ENCODE measurements around the gene FBXL16.
A peak's percentile ranks its signal among the peaks of the same experiment; 100 is the strongest.

The FBXL16 gene

DNA sequence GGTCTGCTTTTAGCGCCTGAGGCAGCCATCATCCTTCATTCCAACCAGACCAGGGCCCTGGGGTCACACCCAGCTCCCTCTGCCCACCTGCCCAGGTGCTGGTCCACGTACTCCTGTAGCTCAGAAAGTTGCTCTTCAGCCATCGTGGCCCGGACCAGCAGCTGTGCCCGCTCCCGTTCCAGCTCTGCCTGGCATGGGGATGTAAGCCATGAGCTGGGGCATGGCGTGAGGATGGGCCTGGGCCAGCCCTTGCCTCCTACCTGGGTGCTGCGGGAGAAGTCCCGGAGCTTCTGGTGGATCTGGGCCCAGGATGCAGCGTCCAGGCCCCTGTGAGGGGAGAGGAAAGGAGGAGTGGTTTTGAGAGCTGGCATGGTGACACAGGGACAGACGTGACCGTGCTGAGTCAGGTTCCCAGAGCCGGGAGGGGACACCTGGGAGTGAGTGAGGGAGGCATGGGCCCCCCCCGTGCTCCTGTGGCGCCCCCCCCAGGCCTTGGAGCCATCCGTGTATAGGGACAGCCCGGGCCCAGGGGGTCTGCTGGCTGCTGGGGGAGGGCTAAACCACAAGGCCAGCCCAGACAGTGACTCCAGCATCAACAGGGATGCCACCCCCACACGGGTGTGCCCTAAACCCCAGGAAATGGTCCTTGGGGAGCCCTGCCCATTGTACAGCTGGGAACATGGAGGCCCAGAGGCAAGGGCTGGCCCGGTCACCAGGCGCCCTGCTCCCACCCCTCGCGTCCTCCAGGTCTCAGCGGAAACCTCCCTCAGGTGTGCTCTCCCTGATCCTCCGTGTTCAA is 17.4 kb upstream of the FBXL16 start:
- DNase-seq, result no peak

DNA sequence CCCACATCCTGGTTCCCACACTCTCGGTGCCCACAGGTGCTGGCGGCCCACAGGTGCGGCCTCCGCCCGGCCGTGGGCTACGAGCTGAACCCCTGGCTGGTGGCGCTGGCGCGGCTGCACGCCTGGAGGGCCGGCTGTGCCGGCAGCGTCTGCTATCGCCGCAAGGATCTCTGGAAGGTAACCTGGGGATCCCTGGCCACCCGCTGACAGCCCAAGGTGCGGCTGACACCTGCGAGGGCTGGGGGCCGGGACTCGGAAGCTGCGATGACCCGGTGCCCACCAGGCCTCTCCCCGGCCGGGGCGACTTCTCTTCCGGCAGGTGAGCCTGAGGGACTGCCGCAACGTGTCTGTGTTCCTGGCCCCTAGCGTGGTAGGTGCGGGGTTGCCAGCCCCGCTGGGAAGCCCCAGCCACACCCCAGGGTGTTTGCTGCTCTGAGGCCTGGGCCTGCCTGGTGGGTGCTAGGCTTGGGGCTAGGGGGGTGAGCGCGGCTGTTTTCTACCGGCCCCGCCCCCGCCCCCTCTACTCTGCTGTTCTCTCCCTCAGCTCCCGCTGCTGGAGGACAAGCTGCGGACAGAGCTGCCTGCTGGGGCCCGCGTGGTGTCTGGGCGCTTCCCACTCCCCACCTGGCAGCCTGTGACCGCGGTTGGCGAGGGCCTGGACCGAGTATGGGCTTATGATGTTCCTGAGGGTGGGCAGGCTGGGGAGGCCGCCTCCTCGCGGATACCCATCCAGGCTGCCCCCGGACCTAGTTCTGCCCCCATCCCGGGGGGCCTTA is 16.4 kb upstream of the FBXL16 start:
- DNase-seq, result no peak

DNA sequence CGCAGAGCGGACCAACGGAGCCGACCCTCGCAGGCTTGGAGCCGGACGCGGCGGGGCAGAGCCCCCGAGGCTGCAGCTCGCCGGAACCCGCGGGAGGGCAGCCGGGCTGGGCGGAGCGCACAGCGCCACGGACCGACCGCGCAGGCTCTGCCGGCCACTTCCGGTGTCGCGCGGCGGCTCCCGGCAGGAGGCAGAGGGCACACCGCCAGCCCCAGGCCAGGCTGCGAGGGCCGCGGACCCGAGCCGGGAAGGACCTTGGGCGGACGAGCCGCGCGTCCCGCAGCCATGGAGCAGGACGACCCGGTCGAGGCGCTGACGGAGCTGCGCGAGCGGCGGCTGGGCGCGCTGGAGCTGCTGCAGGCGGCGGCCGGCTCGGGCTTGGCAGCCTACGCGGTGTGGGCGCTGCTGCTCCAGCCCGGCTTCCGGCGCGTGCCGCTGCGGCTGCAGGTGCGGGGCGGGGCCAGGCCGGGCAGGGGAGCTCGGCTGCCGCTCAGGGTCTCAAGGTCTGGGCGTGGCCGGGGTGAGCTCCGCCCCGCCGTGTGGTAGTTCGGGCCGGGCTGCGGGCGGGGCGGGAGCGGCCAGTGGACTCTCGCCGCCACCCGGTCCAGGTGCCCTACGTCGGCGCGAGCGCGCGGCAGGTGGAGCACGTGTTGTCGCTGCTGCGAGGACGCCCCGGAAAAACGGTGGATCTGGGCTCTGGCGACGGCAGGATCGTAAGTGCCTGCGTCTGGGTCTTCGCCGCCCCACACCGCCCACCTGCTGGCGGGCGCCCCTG is 15.6 kb upstream of the FBXL16 start, which contains the start of gene ANTKMT:
ANTKMT (plus strand) TSS at position 157 of the 775 bp plus-strand sequence; CDS start at position 286, 129 bp downstream.
- peak; percentile 77 for DNase-seq

DNA sequence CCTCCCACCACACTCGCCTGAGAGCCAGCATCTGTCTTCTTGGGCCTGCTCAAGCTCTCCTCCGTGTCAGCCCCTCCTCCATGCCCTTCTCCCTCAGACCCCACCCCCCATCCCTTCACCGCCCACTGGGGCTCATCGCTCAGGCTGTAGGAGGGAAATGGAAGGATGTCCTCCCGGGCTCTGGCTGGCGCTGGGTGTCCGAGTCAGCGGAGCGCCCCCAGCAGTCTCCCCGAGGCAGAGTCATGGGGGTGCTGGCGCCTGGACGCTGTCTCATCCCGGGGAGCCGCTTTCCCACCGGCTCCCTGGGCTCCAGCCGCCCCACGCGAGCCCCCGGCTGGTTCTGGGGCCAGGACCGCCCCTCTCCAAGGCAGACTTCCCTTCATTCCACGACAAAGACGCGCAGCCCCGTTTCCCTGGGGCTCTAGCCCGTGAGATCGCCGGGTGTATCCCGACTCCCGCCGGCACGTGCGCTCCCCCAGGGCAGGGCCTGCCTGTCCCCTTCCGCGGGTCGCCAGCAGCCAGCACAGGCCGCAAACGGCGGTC is 14.9 kb upstream of the FBXL16 start:
- DNase-seq, result peak; percentile 41

DNA sequence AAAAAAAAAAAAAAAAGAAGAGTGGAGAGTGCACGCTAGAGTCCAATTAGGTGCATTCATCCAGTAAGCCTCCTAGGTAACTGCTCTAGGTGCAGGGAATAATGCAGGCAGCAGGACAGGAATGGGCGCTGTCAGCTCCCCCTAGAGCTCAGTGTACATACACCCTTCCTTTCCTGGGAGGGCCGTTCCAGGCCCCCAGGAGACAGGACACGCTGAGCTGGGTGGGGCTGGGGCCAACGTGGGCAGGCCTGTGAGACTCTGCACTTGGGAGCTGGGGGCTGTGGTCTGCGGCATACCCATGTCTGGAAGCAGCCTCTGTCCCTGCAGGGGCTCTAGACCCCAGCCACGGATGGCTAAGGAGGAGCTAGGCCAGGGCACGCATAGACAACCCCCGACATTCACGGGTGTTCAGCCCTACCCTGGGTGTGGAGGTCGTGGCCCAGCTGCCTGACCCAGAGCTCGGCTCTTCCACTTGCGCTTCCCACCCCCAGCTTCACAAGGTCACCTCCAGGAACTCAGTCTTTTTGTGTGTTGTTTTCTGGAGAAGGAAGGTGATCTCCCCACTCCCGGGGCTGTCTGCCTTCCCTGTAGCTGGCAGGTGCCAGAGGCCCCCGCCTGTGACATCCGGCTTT is 14.3 kb upstream of the FBXL16 start:
- no peak for DNase-seq

DNA sequence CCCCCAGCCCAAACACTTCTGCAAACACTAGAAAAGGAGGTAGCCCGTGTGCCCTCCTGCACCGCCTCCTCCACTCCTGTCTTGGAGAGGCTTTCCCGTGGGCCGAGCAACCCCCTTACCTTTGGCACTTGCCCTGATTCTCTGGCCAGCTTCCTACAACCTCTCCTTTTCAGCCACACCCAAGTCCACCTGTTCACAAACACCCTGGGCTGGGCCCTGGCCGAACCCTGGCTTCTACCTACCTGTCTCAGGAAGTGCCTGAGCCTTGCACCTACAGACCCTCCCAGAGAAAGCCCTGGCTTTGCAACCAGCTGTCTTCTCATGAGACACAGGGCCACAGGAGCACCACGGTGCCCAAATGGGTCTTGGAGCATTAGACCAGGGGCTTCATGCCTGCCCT is 13.3 kb upstream of the FBXL16 start:
- DNase-seq, result no peak

DNA sequence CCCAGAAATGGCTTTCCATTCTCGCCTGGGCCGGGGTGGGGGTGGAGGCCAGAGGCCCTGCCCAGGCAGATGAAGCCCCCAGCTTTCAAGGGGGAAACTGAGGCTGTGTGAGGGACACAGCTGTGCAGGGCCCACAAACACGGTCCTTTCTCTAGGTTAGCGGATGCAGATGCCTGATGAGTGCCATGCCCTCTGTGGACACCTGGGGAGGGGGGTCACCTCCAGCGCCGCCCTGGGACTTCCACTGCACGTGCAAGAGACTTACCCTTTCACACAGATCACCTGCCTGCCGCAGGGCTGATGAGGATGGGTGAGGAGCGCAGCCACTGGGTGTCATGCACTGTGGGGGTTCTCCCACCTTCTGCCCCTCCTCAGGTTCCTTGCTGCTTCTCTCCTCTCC is 12.8 kb upstream of the FBXL16 start:
- no peak for DNase-seq

DNA sequence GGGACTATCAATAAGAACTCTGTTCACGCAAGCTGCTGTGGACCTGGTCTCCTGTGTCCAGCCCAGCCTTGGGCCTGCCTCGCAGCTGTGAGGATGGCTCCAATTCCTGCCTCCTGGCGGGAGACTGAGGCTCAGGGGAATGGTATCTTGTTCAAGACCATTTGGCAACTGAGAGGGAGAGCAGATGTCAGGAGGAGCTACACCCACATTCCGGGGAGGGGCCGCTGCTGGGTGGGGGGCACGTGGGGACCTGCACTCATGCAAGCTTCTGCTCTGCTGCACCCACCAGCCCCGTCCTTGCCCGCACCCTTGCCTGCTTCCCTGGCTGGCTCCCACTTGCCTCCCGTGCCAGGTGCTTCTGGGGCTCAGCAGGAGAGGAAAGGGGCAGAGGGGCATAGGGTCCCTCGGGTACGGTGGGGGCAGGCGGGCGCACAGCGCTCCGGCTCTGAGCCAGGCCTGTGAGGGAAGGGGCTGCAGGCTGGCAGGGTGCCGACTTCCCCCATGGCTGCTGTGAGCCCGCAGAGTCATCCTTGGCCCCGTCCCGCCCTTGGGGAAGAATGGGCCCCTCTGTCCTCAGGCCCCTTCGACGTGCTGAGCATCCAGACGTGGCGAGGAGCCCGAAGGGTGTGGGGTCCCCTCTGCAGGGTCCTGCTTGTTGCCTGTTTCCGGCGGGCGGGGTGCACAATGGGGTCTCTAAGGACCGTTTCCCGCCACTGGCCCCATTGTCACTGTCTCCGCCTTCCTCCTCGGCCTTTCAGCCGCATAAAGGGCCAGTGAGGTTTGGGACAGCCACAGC is 12.0 kb upstream of the FBXL16 start:
- no peak for DNase-seq

DNA sequence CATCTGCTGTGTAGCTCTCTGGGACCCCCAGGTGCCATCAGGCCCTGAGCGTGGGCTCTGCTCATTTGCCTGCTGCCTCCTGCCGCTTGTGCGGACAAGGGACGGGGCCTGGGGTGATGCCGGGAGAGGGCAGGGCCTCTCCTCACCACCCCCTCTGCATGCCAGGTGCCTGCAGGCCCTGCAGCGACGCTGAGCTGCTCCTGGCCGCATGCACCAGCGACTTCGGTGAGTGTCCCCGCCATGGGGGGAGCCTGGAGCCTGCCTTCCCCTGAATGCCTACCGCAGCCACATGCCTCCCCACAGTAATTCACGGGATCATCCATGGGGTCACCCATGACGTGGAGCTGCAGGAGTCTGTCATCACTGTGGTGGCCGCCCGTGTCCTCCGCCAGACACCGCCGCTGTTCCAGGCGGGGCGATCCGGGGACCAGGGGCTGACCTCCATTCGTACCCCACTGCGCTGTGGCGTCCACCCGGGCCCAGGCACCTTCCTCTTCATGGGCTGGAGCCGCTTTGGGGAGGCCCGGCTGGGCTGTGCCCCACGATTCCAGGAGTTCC is 11.2 kb upstream of the FBXL16 start:
- no peak for DNase-seq

DNA sequence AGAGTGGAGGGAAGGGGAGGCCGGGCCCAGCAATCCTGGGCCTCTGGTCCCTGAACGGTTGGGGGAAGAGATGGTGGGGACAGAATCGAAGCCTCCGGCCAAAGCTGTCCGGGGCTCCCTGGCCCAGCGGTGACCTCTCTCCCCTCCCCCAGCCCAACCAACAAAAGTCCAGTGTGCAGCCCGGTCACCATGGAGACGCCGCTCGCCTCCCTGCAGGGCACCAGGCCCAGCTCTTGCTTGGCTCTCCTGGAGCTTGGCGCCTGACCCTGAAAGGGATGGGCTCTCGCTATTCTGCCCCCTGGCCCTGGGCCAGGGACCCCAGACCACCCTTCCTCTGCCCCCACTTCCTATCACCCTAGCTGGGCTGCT is 10.6 kb upstream of the FBXL16 start:
- DNase-seq, result no peak

DNA sequence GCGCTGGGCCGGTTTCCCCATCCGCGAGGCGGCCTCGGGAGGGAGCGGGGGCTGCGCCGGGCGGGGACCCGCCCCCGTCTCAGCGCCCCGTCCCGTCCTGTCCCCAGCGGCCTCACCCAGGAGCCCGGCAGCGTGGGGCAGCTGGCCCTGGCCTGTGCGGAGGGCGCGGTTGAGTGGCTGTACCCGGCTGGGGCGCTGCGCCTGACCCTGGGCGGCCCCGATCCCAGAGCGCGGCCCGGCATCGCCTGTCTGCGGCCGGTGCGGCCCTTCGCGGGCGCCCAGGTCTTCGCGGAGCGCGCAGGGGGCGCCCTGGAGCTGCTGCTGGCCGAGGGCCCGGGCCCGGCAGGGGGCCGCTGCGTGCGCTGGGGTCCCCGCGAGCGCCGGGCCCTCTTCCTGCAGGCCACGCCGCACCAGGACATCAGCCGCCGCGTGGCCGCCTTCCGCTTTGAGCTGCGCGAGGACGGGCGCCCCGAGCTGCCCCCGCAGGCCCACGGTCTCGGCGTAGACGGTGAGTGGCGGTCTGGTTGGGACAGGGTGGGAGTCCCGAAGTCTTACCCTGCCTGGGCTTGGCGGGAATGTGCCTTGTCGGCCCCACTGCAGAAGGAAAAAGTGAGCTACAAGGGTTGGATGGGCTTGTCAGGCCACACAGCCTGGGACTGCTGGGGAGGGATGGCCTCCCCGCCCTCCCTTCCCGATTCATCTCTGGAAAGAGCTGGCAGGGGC is 10.0 kb upstream of the FBXL16 start:
- DNase-seq, result no peak

DNA sequence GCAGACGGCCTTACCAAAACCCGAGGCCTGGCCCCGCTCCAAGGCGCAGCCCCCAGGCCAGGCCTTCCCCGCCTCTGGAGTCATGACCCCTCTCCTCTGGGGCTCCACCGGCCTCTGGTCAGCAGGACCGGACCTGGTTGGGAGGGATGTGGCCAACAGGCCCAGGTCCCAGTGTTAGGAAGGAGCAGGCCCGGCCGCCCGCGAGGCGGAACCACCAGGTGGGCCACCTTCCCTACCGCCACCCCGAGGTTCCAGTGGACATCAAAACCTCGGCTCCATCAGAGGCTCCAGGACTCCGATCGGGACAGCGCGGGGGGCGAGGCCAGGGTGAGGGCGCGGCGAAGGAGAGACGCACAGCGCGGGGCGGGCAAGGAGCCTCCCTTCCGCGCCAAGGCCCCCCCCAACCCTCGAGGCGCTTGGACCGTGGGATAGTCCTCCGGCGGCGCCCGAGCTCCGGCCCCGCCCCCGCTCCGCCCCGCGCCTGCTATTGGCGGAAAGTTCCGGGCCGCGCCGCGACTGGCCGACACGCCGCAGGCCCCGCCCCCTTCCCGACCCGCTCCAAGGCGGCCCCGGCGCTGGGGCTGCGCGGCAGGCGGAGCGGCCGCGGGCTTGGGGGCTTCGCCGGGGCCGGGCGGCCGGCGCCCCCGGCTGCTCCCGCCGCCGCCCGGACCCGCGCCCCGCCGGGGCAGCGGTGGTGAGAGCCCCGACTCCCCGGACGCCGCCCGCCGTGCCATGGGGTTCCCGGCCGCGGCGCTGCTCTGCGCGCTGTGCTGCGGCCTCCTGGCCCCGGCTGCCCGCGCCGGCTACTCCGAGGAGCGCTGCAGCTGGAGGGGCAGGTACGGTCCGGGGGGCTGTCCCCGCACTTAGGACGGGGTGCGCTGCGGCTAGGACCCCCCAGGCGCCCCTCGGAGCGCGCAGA is 9.2 kb upstream of the FBXL16 start, which contains the start of gene METRN:
METRN (plus strand) TSS at position 561 of the 919 bp plus-strand sequence; CDS start at position 733, 172 bp downstream.
- peak; percentile 94 for DNase-seq

DNA sequence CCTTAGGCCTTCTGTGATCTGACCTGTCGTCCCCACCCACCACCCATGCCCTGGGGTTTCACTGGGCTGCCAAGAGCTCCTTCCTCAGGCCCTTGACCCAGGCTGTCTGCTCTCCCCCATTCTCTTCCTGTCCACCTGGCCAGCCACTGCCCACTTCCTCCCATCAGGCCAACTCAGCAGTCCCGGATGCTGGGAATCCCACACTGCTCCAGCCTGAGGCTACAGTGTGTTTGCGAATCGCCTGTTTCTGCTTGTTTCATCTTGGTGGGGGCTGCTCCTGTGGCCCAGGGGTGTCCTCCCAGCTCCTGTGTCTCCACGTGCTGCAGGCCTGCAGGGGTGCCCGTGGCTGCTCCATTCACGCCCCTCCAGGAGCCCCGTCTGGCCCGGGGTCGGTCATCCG is 8.5 kb upstream of the FBXL16 start:
- DNase-seq, result no peak

DNA sequence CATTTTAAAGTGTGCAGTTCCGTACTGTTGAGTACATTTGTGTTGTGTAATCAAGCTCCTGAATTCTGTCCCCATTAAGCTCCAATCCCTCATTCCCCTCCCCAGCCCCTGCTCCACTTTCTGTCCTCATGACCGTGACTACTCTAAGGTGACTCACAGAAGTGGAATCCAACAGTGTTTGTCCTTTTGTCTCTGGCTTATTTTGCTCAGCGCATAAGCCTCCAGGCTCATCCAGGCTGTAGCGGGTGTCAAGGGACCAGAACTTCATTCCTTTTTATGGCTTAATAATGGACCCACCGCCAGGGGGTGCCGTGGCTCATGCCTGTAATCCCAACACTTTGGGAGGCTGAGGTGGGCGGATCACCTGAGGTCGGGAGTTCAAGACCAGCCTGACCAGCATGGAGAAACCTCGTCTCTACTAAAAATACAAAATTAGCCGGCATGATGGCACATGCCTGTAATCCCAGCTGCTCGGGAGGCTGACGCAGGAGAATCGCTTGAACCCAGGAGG is 7.2 kb upstream of the FBXL16 start:
- peak; percentile 48 for DNase-seq

DNA sequence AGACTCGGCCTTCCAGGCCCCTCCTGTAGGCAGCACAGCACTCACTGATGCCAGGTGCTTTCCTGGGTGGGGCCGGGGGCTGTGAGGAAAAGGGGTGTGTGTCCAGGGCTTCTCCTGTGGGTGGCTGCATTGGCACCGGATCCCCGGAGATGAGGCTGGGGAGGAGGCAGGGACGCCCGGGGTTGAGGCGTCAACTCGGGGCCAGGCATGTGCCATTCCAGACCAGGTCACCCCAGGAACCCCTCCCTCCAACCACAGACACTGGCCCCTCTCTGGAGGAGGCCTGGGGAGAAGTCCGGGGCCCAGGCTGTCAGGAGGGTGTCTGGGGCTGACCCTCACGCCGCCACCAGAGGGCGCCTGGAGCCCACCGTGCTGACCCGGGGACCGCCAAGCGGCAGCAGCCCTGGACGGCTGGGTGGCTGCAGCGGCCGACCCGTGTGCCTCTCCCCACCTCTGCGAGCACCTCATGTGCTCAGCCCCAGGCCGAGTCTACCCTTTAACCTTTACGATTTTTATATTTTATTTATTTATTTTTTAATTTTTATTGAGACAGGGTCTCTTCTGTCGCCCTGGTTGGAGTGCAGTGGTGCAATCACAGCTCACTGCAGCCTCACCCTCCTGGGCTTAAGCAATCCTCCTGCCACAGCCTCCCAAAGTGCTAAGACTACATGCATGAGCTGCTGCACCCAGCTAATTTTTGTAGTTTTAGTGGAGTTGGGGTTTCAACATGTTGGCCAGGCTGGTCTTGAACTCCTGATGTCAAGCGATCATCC is 6.1 kb upstream of the FBXL16 start:
- peak; percentile 83 for DNase-seq

DNA sequence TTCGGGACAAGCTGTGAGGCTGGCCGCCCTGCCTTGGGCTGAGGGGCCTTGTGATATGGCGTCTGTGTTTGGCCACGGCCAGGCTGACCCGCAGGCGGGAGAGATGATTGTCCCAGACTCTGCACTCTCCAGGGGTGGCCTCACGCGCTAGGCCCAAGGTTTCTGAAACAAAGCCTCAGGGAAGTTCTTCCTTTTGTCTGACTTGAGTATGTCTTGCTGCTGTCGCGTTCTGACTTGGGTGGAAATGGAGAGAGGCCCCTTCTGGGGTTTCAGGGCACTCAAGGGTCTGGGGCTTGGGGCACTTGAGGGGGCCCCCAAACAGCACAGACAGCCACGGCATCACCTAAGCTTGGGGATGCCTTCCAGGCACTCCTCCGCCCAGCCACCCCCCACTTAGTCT is 5.5 kb upstream of the FBXL16 start:
- DNase-seq, result no peak

DNA sequence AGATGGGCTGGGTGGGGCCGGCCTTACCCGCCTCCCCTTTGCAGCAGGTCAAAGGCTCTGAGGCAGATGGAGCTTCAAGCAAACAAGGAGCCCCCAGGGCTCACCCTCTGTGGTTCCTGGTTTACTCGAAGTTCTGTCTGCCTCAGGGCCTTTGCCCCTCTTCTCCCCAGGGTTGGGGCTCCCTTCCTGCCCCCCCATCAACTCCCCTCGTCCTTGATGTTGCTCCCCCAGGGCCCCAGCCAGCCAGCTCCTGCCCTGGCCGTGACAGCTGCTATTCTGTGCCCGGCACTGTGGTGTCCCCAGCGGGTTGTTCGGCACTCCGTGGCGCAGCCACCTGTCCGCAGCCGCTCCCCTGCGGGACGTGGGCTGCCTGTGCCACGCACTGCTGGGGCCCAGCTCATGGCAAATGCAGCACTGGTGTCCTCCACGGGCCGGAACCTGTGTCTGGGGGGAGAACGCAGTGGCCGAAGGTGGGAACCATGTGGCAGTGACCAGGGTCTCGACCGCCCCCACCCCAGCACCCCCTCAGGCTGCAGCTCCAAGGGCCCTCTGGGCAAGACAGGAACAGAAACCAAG is 5.0 kb upstream of the FBXL16 start:
- no peak for DNase-seq
